Gastroesophageal sphincter (tissue), 3 donors: Measurements from ENCODE around the gene KLF7.

Experiments used
- POLR2A ChIP-seq, 2 donors: fragments of 450-650 bp; IDR thresholded peaks; one replicate each; pipeline ENCODE4 v1.6.1; 2017; ENCODE audit warnings: antibody characterized with exemption in 2 of 2, mild to moderate bottlenecking in 2 of 2, moderate library complexity in 1 of 2
- TF ChIP-seq, protein P1 (sequence below), 4 experiments: fragments of 200-600 bp in 2 of 4; fragments of 450-650 bp in 2 of 4; sonication (generic) in 1 of 4; IDR thresholded peaks; one replicate each; pipeline ENCODE4 v1.5.1; 2017 to 2019; ENCODE audit warnings: antibody characterized with exemption in 4 of 4, mild to moderate bottlenecking in 2 of 4, moderate library complexity in 2 of 4

DNA sequence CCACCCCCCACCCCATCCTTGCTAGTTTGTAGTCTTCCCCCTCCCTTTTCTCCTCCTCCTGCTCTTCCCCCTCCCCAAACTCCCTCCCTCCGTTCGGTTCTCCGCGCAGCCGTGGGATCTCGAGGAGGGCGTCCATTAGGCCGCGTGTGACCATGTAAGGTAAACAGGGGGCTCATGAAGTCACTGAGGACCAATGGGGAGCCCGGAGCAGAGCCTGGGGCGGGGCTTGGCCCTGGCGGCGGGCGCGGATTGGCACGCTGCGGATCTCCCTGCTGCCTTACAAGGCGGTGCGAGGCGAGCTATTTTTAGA lies 246 bp upstream of the KLF7 start:
- TF ChIP-seq, protein P1, sequence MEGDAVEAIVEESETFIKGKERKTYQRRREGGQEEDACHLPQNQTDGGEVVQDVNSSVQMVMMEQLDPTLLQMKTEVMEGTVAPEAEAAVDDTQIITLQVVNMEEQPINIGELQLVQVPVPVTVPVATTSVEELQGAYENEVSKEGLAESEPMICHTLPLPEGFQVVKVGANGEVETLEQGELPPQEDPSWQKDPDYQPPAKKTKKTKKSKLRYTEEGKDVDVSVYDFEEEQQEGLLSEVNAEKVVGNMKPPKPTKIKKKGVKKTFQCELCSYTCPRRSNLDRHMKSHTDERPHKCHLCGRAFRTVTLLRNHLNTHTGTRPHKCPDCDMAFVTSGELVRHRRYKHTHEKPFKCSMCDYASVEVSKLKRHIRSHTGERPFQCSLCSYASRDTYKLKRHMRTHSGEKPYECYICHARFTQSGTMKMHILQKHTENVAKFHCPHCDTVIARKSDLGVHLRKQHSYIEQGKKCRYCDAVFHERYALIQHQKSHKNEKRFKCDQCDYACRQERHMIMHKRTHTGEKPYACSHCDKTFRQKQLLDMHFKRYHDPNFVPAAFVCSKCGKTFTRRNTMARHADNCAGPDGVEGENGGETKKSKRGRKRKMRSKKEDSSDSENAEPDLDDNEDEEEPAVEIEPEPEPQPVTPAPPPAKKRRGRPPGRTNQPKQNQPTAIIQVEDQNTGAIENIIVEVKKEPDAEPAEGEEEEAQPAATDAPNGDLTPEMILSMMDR (IDR thresholded peaks at IDR 0.05) = no peak
- no peak for TF ChIP-seq POLR2A (IDR thresholded peaks at IDR 0.05)
